ENCODE measurements around the gene ENKUR.
"Not testable (repeated sequence)": the region's sequence is repeated elsewhere in the genome, so short reads cannot be mapped to it uniquely, and the experiment has no call there.

The ENKUR gene

DNA sequence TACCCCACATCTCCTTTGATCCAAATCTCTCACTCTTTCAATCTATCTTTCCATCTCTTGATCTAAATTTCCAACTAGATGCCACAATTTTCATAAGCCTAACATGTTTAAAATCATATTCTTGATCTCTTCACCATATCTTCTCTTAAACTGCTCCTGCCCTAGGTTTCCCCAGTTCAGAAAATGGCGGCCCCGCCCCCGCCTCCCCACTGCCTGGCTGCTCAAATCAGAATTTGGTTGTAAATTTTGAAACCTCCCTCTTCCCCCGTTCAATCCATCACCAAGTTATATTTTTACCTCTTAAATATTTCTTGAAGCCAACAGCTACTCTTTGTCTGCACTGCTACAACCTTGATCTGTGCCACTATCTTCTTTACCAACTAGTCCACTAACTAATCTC is 36.3 kb downstream of the ENKUR start:
- DNase-seq (ENCODE audit: low spot score) = no peak

DNA sequence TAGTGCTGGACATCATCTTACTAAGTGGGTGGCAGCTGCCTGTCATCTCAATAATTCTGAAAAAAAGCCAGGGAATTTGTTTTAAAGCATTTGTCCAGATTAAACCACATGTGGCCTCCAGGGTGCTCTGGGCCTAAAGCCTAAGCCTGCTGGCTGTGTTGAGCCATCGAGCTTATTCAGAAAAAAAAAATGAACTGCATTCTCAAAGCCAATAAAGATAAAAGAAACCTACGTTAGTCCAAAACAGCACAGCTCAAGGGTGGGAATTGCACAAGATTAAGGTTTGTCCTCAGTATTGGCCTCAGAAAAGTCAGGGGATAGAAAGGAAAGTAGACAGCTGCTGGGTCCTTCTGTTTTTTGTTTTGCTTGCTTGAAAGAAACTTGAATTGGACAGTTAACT is 41.0 kb downstream of the ENKUR start:
- no peak for DNase-seq (ENCODE audit: low spot score)

DNA sequence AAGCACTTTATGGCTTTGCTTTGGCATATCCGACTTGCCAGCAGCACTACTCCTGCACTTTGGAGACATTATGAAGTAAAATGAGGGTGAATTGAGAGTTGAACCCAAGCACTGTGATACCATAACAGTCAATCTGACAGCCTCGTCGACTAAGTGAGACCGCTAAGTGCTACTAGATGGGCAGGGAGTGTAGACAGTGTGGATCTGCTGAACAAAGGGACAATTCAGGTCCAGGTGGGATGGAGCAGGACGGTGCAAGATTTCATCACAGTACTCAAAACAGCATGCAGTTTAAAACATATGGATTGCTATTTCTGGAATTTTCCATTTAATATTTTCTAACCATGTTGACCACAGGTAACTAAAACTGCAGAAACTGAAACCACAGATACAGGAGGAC is 42.8 kb downstream of the ENKUR start:
- no peak for DNase-seq (ENCODE audit: low spot score)

DNA sequence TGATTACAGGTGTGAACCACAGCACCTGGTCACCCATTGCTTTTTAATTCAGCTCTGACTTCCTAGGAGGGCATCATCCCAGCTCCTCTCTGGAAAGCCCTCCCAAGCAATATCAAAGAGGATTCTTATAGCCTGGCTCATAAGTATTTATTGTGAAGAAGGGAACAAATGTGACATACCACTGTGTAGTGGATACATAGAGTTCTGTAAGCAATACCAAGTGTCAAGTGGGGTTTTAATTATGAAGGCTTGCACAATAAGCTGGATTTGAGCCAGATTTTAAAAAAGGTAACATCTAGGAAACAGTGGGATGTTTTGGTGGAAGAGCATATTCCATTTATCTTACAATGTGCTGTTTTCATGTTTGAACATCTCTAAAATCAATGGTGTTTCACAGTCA is 44.6 kb downstream of the ENKUR start:
- DNase-seq (ENCODE audit: low spot score) = no peak

DNA sequence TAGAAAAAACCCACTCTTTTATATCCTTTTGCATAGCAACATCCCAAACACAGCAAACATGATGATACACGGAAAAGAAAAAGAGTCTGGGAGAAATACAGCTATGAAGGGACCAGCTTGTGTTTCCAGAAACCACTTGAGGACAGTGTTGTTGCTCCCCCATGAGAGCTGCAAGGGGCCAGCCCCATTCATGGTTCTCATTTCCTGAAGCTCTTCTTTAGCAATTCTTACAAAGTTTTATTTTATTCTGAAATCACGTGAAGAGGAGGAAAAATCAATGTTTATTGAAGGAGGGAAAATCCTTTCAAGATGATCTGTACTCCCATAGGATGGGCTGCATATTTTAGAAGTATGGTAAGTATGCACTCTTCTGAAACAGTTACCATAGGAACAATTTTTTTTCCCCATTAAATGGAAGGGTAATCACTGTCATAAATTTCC is 46.1 kb downstream of the ENKUR start:
- DNase-seq (ENCODE audit: low spot score) = no peak

DNA sequence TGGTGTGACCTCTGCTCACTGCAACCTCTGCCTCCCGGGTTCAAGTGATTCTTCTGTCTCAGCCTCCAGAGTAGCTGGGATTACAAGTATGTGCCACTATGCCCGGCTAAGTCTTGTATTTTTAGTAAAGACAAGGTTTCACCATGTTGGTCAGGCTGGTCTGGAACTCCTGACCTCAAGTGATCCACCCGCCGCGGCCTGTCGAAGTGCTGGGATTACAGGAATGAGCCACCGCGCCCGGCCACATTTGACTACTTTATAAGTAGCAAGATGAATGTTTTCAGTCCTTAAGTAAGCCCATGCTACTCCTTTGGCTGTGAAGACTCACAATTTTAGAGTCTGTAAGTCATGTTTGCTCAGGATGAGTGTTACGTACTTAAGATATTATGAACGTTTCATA is 47.0 kb downstream of the ENKUR start:
- not testable (repeated sequence) for DNase-seq (ENCODE audit: low spot score)

DNA sequence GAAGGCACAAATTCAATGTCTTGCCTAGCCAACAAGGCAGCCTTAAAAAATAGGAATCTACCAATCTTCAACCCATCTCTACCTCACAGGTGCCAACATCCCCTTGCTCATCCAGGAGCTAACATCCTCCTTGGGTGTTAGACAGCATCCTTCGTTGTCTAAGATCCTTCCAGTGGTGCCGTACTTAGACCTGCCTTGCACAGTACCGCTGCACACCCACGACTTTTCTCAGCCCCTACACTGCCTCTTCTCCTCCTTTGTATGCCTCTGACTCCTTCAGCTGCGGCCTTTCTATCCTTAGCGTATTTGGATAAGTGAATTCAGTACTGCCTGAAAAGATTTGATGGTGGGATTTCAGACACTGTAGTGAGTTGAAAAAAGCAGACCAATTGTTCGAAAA is 47.6 kb downstream of the ENKUR start:
- no peak for DNase-seq (ENCODE audit: low spot score)

DNA sequence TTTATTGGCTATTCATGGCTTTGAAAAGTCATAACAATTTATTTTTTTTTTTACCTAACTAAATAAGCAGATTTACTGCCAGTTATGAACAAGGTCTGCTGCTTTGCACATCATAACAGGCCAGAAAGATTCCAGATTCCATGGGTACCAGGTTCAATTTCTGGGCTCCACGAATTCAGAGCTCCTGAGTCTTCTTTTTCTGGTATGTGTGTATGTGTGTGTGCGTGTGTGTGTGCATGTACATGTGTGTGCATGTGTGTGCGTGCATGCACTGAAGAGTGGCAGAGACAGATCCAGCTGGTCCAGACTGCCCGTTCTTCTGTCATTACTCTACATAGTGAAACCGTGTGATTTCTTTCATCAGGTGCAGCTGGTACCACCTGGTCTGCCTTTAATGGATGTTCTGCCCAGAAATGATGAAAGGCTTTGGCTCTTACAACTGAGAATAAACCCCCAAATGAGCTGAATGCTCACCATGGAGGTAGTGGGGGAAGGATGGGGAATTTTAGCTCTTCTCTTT is 48.9 kb downstream of the ENKUR start:
- no peak for DNase-seq (ENCODE audit: low spot score)

DNA sequence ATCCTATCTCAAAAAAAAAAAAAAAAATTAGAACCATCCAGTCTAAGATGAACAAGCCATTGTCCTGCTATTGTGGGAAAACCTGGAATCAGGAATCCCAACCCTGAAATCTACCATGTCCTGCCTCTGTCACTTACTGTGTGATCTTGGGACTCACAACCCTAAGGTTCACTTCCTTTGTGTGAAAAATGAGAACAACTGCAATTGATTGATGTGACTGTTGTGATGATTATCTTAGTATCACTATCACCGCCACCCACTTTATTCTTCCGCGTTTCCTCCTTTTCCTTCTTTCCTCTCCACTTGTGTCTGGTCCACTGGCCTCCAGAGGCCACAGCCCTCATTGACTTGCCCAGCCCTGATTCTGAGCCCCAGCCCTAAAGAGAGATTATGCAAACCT is 50.9 kb downstream of the ENKUR start:
- no peak for DNase-seq (ENCODE audit: low spot score)

DNA sequence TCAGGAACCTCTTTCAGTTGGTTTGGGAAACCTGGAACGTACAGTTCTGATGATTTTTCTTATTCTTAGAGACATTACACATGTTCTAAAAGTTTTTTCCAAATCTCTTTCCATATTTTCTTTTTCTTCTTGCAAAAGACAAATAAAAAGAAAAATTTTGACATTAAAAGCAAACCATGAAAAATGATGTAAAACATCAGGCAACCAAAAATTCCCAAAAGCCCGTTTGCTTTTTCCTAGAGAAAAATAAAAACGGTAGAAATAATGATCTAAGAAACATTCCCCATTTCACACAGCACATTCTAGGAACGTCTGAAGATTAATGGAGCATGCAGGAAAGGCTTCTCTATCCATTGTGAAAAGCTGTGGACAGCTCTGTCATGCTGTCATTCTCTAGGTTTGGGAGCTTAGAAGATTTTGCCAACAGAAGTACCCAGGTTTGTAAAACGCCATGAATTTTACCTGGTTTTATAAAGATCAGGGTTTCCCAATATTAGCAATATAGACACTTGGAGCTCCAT is 52.4 kb downstream of the ENKUR start:
- DNase-seq (ENCODE audit: low spot score) = no peak

DNA sequence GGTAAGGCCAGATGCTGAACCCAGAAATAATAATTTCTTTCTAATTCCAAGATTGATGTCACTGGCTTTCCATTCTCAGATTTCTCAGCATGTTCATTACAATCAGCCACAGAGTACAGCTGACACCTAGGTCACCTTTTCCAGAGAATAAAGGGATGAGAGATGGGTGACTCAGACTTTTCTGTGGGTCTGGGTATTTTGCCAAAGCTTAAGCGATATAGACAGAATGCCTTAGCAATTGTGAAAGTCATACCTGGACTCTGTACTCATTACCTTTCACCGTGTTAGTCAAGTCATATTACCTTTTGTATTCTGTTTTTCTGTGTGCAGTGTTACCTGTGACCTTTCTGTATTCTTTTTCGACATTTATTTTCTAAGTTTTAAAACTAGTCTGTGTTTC is 53.0 kb downstream of the ENKUR start:
- DNase-seq (ENCODE audit: low spot score) = no peak

DNA sequence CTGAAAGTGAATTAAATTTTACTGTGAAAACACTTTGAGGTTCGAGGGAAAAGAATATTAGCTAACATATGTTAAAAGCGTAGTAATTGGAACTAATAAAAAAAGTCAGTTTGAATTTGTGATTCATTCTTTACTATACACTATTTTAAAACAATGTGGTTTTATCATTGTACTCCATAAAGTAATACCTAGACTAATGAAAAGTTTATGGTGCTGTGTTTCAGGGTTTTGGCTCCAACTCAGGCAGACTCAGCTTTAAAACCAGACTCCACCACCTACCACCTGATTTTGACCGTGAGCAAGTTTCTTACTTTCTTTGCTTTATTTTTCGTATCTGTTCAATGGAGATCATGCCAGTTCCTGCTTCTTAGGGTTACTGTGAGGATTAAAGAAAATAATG is 54.4 kb downstream of the ENKUR start:
- no peak for DNase-seq (ENCODE audit: low spot score)

DNA sequence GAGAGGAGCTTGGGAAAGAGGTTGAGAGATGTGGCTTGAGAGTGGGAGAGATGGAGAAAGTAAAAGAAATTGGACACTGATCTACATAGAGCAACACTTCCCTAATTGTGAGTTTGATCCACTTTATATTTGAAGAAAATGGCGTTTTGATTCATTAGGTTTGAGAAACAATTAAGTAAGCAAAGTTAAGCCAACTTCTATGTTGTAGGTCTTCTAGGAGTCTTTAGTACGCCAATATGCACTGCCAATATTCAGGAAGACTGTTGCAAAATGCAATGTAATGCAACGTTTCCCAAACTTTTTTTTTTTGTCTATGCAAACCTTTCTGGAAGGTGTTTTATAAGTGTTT is 56.6 kb downstream of the ENKUR start:
- DNase-seq (ENCODE audit: low spot score) = no peak

DNA sequence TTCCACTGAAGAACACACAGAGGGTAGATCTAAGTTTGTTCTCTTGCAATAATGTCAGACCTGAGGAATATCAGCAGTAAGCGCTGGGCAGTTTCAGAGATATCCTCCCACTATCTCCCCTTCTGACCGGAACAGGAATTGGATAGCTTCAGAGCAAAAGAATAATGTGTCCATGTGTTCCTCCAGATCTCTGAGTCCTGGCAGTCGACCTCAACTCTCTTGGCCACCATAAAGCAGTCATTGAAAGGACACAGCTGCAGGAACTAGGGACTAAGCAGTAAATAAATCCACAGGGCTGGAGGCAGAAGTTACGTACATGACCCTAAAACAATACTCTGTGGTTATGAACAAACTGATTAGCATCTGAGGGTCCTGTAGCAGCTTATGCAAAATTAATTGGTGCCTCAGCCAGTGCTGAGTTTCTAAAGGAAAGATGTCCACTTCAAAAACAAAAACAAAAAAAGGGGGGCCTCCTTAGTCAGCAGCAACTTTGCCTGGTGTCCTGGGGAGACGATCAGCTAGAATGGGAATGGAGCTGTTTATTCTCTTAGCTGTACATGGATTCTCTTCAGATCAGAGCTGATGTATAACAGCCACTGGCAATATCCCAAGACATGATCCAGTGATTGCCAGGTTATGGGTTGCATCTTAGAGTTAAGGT is 57.1 kb downstream of the ENKUR start:
- DNase-seq (ENCODE audit: low spot score) = no peak

DNA sequence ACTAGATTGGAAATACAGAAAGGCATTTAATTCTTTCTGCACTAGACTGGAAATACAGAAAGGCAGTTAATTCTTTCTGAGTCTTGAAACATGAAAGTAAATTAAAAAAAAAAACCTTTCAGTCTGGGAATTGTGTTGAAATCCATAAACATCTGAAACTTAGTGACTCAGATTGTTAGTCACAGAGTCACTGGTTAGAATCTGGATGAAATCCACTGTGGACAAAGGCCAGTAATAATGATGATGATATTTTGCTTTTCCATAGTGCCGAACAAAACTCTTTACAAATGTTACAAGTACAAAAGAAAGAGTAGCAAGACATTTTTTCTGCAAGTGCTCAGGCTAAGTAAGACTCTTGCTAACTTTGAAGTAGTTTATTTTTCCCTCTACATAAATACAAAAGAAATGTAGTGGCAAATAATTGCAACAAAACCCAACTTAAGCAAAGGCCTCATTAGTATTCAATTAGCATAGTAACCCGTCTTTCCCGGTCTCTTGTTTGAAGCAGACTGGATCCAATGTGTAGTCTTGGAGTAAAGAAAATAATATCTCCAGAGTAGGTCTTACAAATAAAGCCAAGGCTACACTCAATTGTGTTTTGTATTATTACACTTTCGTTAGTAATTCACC is 57.8 kb downstream of the ENKUR start:
- DNase-seq (ENCODE audit: low spot score) = no peak

DNA sequence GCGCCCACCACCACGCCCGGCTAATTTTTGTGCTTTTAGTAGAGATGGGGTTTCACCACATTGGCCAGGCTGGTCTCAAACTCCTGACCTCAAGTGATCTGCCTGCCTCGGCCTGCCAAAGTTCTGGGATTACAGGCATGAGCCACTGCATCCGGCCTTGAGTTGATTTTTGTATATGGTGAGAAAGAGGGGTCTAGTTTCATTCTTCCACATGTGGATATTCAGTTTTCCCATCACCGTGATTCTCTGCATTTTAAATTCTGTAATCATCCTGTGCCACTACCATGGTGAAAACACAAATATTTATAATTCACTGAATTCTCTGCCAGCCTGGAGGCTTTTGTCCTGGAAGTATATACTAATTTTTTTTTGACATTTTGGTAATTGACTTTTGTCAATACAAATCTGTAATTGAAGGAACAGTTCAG is 58.3 kb downstream of the ENKUR start:
- not testable (repeated sequence) for DNase-seq (ENCODE audit: low spot score)

DNA sequence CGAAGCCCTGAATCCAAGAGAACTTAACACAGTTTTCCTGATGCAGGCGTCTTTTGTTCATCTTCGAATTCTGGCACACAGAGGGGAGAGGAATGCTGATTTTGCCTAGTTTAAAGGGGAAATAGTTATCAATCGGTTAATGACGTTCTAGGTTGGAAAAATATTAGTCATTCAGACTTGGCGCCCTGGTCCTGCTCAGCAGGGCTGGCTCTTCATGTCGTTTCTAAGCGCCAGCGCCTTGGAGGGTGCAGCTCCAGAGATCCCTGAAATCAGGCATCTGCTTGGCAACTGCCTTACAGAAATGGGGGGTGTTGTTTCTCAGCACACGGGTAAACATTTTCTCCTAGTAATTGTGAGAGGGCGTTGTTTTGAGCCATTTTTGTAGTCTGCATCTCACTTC is 62.3 kb downstream of the ENKUR start:
- no peak for DNase-seq (ENCODE audit: low spot score)

DNA sequence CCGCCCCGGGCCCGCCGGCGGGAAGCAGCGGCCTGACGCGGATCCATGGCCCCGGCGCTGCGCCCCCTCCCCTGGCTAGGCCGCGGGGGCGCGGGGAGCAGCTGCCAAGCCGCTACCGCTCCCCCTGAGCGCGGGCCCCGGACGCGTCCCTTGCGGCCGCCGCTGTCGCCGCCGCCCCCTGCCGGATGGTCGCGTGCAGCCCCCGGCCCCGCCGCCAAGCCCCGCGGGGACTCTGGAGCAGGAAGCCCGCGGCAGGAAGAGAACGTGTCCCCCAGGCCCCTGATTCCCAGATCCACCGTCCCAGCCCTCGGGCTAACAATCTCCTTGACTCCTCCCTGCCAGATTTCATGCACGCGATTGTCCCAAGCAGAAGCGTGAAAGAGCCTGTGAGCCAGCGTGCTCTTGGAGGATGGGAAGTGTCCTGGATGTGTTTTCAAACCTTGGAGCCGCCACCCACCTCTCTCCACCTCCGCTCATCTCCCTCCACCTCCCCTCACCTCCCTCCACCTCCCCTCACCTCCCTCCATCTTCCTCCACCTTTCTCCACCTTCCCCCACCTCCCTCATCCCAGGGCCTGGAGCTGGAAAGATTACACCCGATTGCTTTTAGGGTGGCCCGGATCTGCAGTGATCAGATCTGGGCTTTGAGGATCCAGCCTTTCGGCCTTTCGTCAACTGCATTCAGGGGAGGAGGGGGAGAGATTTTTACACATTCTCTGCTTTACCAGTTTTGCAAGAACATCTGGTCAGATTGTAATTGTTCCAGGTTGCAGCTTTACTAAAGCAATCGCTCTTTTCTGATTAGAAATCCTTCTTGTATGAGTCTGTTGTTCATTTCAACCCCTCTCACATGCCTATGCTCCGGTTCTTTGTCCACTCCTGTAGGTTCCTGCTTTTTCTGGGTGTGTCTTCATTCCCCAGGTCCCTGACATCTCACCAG is 63.0 kb downstream of the ENKUR start:
- peak; percentile 55 for DNase-seq (ENCODE audit: low spot score)

DNA sequence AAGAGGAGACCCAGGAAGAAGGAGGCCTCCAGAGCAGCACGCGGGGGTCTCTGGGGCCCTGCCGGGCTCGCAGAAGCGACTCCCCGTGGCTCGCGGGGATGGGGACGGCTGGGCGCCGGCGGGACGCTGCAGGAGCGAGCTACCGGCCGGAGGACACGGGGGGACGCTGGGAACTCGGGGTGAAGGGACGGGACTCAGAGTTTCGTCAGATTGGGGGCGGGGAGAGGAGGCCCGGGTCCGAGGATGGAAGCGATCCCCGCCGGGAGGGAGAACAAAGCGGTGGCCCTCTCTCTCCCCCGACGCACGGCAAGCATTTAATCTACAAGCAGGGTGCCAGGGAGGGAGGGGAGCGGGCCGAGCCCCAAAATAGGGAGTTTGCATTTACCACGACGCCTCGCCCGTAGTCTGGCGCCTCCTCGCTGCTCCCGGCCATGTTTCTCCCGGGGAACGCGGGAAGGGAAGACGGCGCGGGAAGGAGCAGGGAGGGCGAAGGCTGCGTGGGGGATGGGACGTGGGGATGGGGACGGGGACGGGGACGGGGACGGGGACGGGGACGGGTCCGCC is 63.7 kb downstream of the ENKUR start, which contains the start of gene PRTFDC1:
Gene PRTFDC1 (minus strand): TSS at position 464 of the 564 bp plus-strand sequence. CDS start 31 bp downstream, at position 433.
- peak; percentile 29 for DNase-seq (ENCODE audit: low spot score)

DNA sequence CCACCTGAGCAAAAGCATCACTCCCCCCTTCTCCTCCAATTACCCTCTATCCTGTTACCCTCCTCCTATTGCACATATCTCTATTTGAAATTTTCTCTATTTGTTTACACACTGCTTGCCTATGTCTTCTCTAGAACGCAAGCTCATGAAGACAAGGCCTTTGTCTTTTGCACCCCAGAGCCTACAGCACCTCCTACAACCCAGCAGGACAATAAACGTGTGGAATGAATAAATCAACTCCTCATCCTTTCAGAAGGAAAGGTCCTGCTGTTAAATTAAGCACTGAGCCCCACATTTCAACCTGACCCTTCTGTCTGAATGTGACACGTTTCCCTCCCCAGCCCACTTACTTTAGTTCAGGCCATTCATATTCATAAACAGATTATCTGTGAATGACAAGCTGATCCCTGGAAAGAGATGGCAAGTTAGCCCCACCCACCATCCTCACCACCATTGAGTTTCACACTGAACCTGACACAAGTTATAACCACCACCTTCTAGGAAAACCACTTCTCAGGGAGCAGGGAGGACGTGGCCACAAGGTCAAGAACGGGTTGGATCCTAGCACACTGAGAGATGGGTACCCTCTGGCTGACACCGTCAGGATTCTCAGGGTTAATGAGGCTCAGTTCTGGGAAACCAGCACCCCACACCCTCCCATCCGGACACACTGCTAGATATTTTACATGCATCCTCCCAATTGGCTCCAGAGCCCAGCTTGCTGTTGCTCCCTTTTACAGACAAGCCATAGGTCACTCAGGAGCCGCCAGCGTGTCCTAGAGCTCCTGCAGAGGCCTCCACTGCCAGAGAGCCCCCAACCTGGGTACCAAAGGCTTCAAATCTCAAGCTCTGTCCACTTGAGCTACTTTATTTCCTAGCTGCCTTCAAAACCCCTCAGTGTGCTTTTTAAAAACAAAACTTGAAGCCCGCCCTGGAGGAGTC is 64.5 kb downstream of the ENKUR start:
- peak; percentile 53 for DNase-seq (ENCODE audit: low spot score)

Data from SK-N-DZ (cell line).